Astrocyte of the cerebellum (primary cell): Measurements from ENCODE around the gene RNU6-9.
"Not testable (repeated sequence)": the region's sequence is repeated elsewhere in the genome, so short reads cannot be mapped to it uniquely, and the experiment has no call there.

Source experiments
- DNase-seq: peaks from one replicate; pipeline ENCODE4 v3.0.0-alpha.2; 2011; ENCODE audit warnings: low read depth
- H3K4me3 ChIP-seq: 2 replicates; pipeline ENCODE4 v1.5.1; 2011; ENCODE audit warnings: mild to moderate bottlenecking, low read depth, low read length, moderate library complexity
- CTCF ChIP-seq: IDR thresholded peaks from 2 replicates; pipeline ENCODE4 v1.5.1; 2012; ENCODE audit warnings: low read length, low read depth, moderate library complexity, mild to moderate bottlenecking; ENCODE audit errors: missing control alignments
- in situ Hi-C: cut with HindIII; loops from 2 replicates; pipeline ENCODE4 v1.10.0; 2017; ENCODE audit warnings: low sequenced_read_pairs

Gene RNU6-9

DNA sequence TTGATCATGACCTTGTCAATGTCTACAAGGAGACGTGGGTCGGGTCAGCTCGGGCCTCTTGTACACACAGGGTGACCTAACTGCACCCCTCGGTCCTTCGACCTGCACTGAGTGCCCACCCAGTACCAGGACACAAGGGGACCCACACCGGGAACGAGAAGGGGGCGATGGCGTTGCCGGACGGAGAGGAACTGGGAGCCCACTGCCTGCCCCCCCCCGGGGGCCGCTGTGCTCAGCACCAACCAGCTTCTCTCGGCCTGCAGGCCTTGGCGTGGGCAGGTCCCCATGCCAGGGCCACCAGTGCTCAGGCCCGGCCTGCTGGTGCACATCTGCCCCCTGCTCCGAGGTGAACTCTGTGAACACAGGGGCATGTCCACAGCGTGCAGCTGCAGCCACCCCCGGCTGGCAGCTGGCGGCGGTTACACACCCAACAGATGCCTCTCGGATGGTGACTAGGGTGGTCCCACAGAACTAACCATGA is 19.7 kb upstream of the RNU6-9 start:
- no peak for DNase-seq
- in situ Hi-C loops: no loop called here
- H3K4me3 ChIP-seq: no peak overlapping the region
- TF ChIP-seq CTCF: no peak

GRCh38 chr19:875265-875879 is 17.9 kb upstream of the RNU6-9 start:
- TF ChIP-seq CTCF: no peak
- no peak for DNase-seq
- H3K4me3 ChIP-seq: no peak overlapping the region
- in situ Hi-C loops: no loop called here

GRCh38 chr19:876089-876488 is 17.2 kb upstream of the RNU6-9 start:
- H3K4me3 ChIP-seq: no peak overlapping the region
- no peak for TF ChIP-seq CTCF
- no peak for DNase-seq
- in situ Hi-C loops: no loop called here

DNA sequence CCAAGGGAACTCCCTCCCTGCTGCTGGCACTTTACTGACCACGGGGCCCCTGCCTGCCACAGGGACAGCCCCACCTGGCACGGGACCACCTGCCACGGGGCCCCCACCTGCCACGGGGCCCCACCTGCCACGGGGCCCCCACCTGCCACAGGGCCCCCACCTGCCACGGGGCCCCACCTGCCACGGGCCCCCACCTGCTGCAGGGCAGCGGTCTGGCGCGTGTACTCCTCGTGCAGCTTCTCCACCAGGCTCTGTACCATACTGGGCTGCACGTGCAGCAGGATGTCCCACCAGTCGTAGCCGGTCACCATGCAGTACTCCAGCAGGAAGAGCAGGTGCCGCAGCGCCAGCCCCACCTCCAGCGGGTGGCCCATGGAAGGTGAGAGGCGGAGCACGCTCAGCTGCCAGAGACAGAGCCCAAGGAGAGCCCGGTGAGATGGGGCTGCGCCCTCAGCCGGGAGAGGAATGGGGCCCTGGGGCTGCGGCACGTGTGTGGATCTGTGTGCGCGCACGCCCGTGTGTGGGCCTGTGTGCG is 16.4 kb upstream of the RNU6-9 start:
- in situ Hi-C loops: no loop called here
- DNase-seq: no peak
- no peak overlapping the region for H3K4me3 ChIP-seq
- TF ChIP-seq CTCF: no peak

GRCh38 chr19:877992-878660 is 15.2 kb upstream of the RNU6-9 start:
- H3K4me3 ChIP-seq, in situ Hi-C loops, DNase-seq: not testable (repeated sequence)

GRCh38 chr19:878751-879561 is 14.3 kb upstream of the RNU6-9 start:
- in situ Hi-C loops, H3K4me3 ChIP-seq: not testable (repeated sequence)

DNA sequence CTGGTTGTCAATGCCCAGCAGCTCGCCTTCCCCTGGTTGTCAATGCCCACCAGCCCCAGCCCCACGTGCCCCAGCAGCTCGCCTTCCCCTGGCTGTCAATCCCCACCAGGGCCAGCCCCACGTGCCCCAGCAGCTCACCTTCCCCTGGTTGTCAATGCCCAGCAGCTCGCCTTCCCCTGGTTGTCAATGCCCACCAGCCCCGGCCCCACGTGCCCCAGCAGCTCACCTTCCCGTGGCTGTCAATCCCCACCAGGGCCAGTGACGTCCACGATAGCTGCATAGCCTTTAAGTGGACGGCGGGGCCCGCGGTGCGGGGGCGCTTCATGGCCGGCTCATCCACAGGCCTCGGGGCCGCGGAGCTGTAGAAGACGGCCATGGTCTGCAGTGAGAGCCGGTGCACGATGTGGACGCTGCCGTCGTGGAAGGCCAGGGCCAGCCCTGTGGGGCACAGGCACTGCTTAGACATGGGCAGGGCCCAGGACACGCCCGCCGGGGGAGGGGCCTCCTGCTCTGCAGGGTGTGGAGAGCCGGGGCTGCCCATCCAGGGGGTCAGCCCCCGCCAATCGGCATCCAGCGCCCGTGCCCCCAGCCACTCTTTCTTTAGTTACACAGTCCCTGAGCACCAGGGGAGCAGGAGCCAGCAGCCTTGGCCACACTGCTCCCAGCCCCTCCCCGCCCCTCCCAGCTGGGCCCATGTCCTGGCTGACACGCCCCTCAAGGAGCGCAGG is 13.4 kb upstream of the RNU6-9 start:
- no peak overlapping the region for H3K4me3 ChIP-seq
- in situ Hi-C loops: no loop called here
- no peak for DNase-seq
- TF ChIP-seq CTCF: no peak

More at GRCh38 chr19:878751-879561, 14.3 kb upstream of the RNU6-9 start:
- not testable (repeated sequence) for DNase-seq
